IPS-20b (cell line): ENCODE data around the gene CCND1.
"Not testable (repeated sequence)": the region's sequence is repeated elsewhere in the genome, so short reads cannot be mapped to it uniquely, and the experiment has no call there.

Experiments
- H3K27ac ChIP-seq: one replicate; pipeline ENCODE4 v1.5.1; 2013; ENCODE audit warnings: low read length
- H3K27me3 ChIP-seq: 2 replicates; pipeline ENCODE4 v1.6.1; 2013; ENCODE audit warnings: mild to moderate bottlenecking, low read length, inconsistent platforms; ENCODE audit not compliant: insufficient read depth
- H3K36me3 ChIP-seq: 2 replicates; pipeline ENCODE4 v1.6.1; 2013; ENCODE audit warnings: low read depth, mild to moderate bottlenecking, inconsistent platforms, low read length, moderate library complexity; ENCODE audit not compliant: insufficient read depth
- H3K4me1 ChIP-seq: 2 replicates; pipeline ENCODE4 v1.6.1; 2013; ENCODE audit warnings: mild to moderate bottlenecking, control low read depth, inconsistent platforms, low read length, moderate library complexity; ENCODE audit not compliant: insufficient read depth
- H3K4me3 ChIP-seq: 2 replicates; pipeline ENCODE4 v1.5.1; 2013; ENCODE audit warnings: mild to moderate bottlenecking, low read length, inconsistent platforms
- H3K9ac ChIP-seq: 2 replicates; pipeline ENCODE4 v1.6.1; 2013; ENCODE audit warnings: low read depth, mild to moderate bottlenecking, inconsistent platforms, low read length, moderate library complexity
- H3K9me3 ChIP-seq: 2 replicates; pipeline ENCODE4 v1.6.1; 2013; ENCODE audit warnings: mild to moderate bottlenecking, low read depth, low read length, inconsistent platforms; ENCODE audit not compliant: insufficient read depth

Gene CCND1

DNA sequence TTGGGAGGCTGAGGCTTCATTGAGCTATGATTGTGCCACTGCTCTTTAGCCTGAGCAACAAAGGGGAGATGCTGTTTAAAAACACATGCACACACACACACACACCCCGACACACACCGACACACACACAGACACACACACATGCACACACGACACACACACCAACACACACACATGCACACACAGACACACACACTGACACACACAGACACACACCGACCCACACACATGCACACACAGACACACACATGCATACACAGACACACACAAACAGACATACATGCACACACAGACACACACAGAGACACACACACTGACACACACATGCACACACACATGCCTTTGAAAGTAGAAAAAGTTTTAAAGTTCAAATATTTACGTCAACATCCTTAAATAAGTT, 39.7 kb downstream of the CCND1 start:
- H3K27ac ChIP-seq = no peak overlapping the region
- H3K36me3 ChIP-seq = no peaks in the 10 kb centered on the region
- no peak overlapping the region for H3K4me3 ChIP-seq
- H3K9ac ChIP-seq = no peak overlapping the region
- H3K9me3 ChIP-seq = no peaks in the 10 kb centered on the region
- no peaks in the 10 kb centered on the region for H3K4me1 ChIP-seq
- H3K27me3 ChIP-seq = peaks cover 12% of the 10 kb centered on the region

DNA sequence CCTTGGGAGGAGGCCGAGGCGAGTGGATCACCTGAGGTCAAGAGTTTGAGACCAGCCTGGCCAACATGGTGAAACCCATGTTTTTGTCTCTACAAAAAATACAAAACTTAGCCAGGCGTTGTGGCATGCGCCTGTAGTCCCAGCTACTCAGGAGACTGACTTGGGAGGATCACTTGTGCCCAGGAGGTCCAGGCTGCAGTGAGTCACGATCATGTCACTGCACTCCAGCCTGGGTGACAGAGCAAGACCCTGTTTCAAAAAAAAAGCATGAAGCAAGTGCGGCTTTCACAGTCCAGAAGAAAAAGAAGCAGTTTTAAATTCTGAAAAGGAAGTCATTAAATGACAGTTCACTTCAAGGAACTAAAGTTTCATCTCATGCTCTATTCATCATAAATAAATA, 41.3 kb downstream of the CCND1 start:
- Histone ChIP-seq H3K9ac (no peak overlapping the region), H3K27me3 (peaks cover 13% of the 10 kb centered on the region), H3K36me3 (no peaks in the 10 kb centered on the region), H3K9me3 (no peaks in the 10 kb centered on the region), H3K4me3 (no peak overlapping the region), H3K4me1 (no peaks in the 10 kb centered on the region), H3K27ac (no peak overlapping the region)

GRCh38 chr11:69682681-69683326, 41.8 kb downstream of the CCND1 start:
- H3K9me3 ChIP-seq = no peaks in the 10 kb centered on the region
- no peak overlapping the region for H3K9ac ChIP-seq
- H3K27me3 ChIP-seq = peaks cover 13% of the 10 kb centered on the region
- H3K4me3 ChIP-seq = no peak overlapping the region
- no peak overlapping the region for H3K27ac ChIP-seq
- no peaks in the 10 kb centered on the region for H3K36me3 ChIP-seq
- H3K4me1 ChIP-seq = no peaks in the 10 kb centered on the region

- Histone ChIP-seq H3K27ac (no peak overlapping the region), H3K27me3 (peaks cover 13% of the 10 kb centered on the region), H3K9me3 (no peaks in the 10 kb centered on the region), H3K4me3 (no peak overlapping the region), H3K36me3 (no peaks in the 10 kb centered on the region), H3K9ac (no peak overlapping the region), H3K4me1 (no peaks in the 10 kb centered on the region)
Observed at GRCh38 chr11:69683764-69684333, 42.9 kb downstream of the CCND1 start.

DNA sequence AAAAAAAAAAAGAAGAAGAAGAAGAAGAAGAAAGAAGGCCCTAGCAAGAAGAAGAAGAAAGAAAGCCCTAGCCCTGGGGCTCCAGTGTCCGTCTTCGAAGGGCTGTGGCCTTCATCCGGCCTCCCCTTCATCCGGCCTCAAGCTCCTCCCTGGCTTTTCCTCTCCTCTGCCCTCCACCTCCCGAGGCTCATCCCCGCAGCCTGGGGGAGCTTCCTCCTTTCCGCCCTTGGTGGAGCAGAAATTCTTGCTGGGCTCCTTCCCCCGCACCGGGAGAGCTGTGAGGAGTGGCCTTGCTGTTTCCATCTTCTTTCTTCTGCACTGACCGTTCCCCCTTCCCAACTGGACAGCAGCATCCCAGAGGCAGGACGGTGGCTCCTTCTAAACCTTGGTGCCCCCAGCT, 43.7 kb downstream of the CCND1 start:
- Histone ChIP-seq H3K4me3 (no peak overlapping the region), H3K27me3 (peaks cover 13% of the 10 kb centered on the region), H3K9ac (no peak overlapping the region), H3K27ac (no peak overlapping the region), H3K4me1 (no peaks in the 10 kb centered on the region), H3K9me3 (no peaks in the 10 kb centered on the region), H3K36me3 (no peaks in the 10 kb centered on the region)

DNA sequence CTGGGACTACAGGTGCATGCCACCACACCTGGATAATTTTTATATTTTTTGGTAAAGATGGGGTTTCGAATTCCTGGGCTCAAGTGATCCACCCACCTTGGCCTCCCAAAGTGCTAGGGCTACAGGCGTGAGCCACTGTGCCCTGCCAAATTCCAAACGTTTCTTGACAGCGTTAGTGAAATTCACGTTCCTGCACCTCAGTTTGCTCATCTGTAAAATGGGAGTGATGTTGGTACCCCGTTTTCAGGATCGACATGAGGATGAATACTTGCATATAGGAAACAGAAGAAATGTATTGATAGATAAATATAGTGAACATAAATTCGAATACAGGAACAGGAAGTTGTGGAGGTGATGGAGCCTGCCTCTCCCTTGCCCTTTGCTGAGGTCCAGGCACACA, 44.4 kb downstream of the CCND1 start:
- Histone ChIP-seq H3K36me3 (no peaks in the 10 kb centered on the region), H3K4me1 (no peaks in the 10 kb centered on the region), H3K27ac (no peak overlapping the region), H3K27me3 (peaks cover 13% of the 10 kb centered on the region), H3K4me3 (peak overlapping the region; percentile 49; the same call in 1 of the 2 replicates), H3K9ac (no peak overlapping the region), H3K9me3 (no peaks in the 10 kb centered on the region)

- Histone ChIP-seq H3K27ac (no peak overlapping the region), H3K4me3 (no peak overlapping the region), H3K4me1 (no peaks in the 10 kb centered on the region), H3K27me3 (peaks cover 13% of the 10 kb centered on the region), H3K36me3 (no peaks in the 10 kb centered on the region), H3K9ac (no peak overlapping the region), H3K9me3 (no peaks in the 10 kb centered on the region)
Observed at GRCh38 chr11:69686452-69686851, 45.5 kb downstream of the CCND1 start.

GRCh38 chr11:69686856-69687255, 45.9 kb downstream of the CCND1 start:
- H3K4me1 ChIP-seq = no peaks in the 10 kb centered on the region
- H3K4me3 ChIP-seq = no peak overlapping the region
- no peaks in the 10 kb centered on the region for H3K36me3 ChIP-seq

DNA sequence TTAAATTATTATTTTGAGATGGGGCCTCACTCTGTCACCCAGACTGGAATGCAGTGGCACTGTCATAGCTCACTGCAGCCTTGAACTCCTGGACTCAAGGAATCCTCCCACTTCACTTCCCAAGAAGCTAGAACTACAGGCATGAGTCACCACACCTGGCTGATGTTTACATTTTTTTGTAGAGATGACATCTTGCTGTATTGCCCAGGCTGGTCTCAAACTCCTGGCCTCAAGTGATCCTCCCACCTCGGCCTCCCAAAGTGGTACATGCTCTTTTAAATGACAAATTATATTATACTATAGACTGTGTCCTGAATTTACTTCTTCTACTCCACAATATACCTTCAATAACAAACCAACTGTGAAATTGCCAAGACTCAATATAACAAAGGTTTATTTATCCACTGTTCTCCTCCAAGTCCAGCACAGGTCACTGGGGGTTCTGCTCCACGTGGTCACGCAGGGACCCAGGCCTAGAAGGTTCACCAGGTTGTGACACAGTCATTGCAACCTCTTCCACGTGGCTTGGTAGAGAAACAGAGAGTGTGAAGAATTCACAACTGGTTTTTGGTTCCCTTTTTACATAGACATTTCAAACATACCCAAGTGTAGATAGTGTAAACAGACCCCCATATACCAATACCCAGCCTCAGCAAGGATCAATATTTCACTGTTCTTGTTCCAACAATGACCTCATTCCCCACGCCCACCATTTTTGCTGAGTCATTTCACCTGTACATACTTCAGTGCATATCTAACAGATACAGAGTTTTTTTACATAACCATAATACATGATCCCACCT, 47.2 kb downstream of the CCND1 start:
- H3K4me3 ChIP-seq, H3K27ac ChIP-seq, H3K36me3 ChIP-seq, H3K4me1 ChIP-seq, H3K9me3 ChIP-seq, H3K9ac ChIP-seq: not testable (repeated sequence)
- peaks cover 13% of the 10 kb centered on the region for H3K27me3 ChIP-seq

More at GRCh38 chr11:69686856-69687255, 45.9 kb downstream of the CCND1 start:
- no peaks in the 10 kb centered on the region for H3K9me3 ChIP-seq
- peaks cover 13% of the 10 kb centered on the region for H3K27me3 ChIP-seq
- H3K27ac ChIP-seq = no peak overlapping the region
- no peak overlapping the region for H3K9ac ChIP-seq

GRCh38 chr11:69689484-69690319, 48.7 kb downstream of the CCND1 start:
- H3K36me3 ChIP-seq = no peaks in the 10 kb centered on the region
- no peak overlapping the region for H3K9ac ChIP-seq
- H3K4me1 ChIP-seq = no peaks in the 10 kb centered on the region

DNA sequence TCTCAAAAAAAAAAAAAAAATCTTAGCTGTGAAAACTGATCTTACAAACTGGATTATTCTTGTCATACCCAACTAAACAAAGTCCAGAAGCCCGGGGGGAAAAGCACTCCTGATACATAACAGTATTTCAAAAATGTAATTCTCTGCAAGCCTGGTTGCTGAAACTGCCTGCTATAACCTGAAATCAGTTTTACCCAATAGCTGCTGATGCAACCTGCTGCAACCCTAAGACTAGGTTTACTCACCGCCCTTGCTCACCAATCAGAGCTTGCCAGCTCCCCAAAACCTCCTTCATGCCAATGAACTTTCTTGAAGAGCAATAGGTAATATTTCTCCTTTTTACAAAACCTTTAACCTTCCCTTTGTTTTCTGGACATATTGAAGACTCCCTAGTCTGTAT, 50.5 kb downstream of the CCND1 start:
- H3K4me1 ChIP-seq = no peaks in the 10 kb centered on the region
- H3K27ac ChIP-seq = no peak overlapping the region
- no peaks in the 10 kb centered on the region for H3K36me3 ChIP-seq

More at GRCh38 chr11:69689484-69690319, 48.7 kb downstream of the CCND1 start:
- H3K9me3 ChIP-seq = no peaks in the 10 kb centered on the region
- no peak overlapping the region for H3K27ac ChIP-seq
- no peak overlapping the region for H3K4me3 ChIP-seq
- H3K27me3 ChIP-seq = peaks cover 11% of the 10 kb centered on the region

More for the DNA sequence above, 50.5 kb downstream of the CCND1 start:
- Histone ChIP-seq H3K9ac (no peak overlapping the region), H3K4me3 (no peak overlapping the region), H3K27me3 (no peaks in the 10 kb centered on the region; the same call in 1 of the 2 replicates), H3K9me3 (no peaks in the 10 kb centered on the region)
